HL-60 (cell line): ENCODE measurements around the gene ADAM11.
"Not testable (repeated sequence)": the region's sequence is repeated elsewhere in the genome, so short reads cannot be mapped to it uniquely, and the experiment has no call there.

ENCODE experiments used
- CTCF ChIP-seq: IDR thresholded peaks from one replicate; pipeline ENCODE4 v1.5.1; 2011; ENCODE audit warnings: low read length, control low read depth, inconsistent platforms; ENCODE audit not compliant: insufficient read depth
- GABPA ChIP-seq: IDR thresholded peaks from 2 replicates; pipeline ENCODE4 v1.6.1; 2012; ENCODE audit warnings: low read depth

- not testable (repeated sequence) for TF ChIP-seq CTCF, GABPA
These were observed 3.6 kb upstream of the ADAM11 start for GRCh38 chr17:44755180-44755579.
